ENCODE results near the gene VAC14. TPM values are rescaled to one million over a fixed set of nuclear protein-coding genes. Genes with fewer than 3 reads are reported as not detected.
A peak's percentile ranks its signal among the peaks of the same experiment; 100 is the strongest.

The VAC14 gene
- total and polyA plus RNA-seq, 8 donors: 14.9 to 90.6 (median 39.3) TPM

DNA sequence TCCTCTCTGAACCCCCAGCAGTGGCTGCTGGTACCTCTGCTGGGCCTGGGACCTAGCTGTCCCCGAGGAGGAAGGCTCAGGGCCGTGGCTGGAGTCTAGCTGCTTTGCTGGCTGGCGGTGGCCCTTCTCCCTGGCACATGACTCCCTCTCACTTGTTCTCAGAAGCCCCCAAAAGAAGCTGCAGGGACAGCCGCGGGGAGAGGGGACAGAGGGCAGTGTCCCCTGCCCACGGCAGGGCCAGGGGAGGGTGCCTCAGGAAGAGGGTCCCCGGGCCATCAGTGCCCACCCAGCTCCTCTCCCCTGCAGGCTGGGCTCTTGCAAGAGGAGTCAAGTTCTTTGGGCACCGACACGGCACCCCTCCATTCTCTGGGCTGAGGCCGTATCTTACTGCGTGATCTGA lies 46.6 kb downstream of the VAC14 start:
- WGBS, 5 donors: 82 to 94% (median 92%) methylated on average over 9 to 11 of the region's 11 CpGs
- H3K36me3 ChIP-seq: peaks cover 15 to 56% (median 49%) of the 10 kb centered on the region in 4 donors
- peaks cover 33 to 49% (median 45%) of the 10 kb centered on the region in 4 donors for H3K4me1 ChIP-seq
- intact Hi-C loops (cut with DNase I; ENCODE audit: low total_unique reads): no loop called here
- TF ChIP-seq POLR2A (IDR thresholded peaks at IDR 0.05) (no peak), EP300 (IDR thresholded peaks at IDR 0.05) (no peak), POLR2AphosphoS5 (IDR thresholded peaks at IDR 0.05) (no peak)
- TF ChIP-seq, protein P1, sequence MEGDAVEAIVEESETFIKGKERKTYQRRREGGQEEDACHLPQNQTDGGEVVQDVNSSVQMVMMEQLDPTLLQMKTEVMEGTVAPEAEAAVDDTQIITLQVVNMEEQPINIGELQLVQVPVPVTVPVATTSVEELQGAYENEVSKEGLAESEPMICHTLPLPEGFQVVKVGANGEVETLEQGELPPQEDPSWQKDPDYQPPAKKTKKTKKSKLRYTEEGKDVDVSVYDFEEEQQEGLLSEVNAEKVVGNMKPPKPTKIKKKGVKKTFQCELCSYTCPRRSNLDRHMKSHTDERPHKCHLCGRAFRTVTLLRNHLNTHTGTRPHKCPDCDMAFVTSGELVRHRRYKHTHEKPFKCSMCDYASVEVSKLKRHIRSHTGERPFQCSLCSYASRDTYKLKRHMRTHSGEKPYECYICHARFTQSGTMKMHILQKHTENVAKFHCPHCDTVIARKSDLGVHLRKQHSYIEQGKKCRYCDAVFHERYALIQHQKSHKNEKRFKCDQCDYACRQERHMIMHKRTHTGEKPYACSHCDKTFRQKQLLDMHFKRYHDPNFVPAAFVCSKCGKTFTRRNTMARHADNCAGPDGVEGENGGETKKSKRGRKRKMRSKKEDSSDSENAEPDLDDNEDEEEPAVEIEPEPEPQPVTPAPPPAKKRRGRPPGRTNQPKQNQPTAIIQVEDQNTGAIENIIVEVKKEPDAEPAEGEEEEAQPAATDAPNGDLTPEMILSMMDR (IDR thresholded peaks at IDR 0.05): no peak
- no peaks in the 10 kb centered on the region for H3K27me3 ChIP-seq
- no peaks in the 10 kb centered on the region for H3K9me3 ChIP-seq
- no peak overlapping the region for H3K4me3 ChIP-seq
- peak overlapping the region in 1 of 5 donors; percentile 92 for H3K27ac ChIP-seq
- no peak for DNase-seq

DNA sequence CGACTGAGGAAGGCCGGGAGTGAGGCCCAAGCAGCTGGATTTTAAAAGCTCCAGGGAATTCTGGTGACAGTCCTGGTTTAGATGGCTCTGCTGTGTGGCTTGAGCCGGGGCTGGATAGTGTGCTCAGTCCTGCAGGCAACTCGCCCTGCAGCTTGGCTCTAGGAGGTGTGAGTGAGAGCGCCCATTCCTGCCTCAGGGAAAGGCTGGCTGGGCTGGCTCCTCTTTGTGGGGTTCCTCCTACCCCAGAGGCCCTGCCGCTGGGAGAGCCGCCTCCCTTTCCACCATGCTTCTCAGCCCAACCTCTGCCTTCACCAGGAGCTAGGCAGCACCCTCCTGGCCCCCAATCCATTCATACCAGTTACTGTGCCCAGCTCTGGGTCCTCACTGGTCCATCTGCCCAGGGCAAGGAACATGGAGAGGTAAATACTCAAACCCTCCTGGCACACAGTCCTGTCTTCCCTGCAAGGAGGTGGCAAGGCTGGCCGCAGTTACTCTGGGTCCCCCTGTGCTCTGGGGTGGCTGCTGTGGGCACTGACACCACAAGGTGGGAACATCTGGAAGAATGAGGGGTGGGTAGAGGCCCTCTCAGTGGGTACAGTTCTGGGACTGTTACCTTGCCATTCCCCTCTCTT lies 47.1 kb downstream of the VAC14 start:
- no peak for DNase-seq
- Histone ChIP-seq H3K27ac (peak overlapping the region in 1 of 5 donors; percentile 92), H3K9me3 (no peaks in the 10 kb centered on the region), H3K4me1 (peaks cover 39 to 55% (median 51%) of the 10 kb centered on the region in 4 donors), H3K36me3 (peaks cover 15 to 50% (median 43%) of the 10 kb centered on the region in 4 donors), H3K27me3 (no peaks in the 10 kb centered on the region), H3K4me3 (no peak overlapping the region)
- WGBS, 5 donors: 86 to 92% (median 89%) methylated on average over 7 to 8 of the region's 8 CpGs
- no peak for TF ChIP-seq POLR2A (IDR thresholded peaks at IDR 0.05)
- TF ChIP-seq POLR2AphosphoS5 (IDR thresholded peaks at IDR 0.05): no peak
- intact Hi-C loops (cut with DNase I; ENCODE audit: low total_unique reads): no loop called here

DNA sequence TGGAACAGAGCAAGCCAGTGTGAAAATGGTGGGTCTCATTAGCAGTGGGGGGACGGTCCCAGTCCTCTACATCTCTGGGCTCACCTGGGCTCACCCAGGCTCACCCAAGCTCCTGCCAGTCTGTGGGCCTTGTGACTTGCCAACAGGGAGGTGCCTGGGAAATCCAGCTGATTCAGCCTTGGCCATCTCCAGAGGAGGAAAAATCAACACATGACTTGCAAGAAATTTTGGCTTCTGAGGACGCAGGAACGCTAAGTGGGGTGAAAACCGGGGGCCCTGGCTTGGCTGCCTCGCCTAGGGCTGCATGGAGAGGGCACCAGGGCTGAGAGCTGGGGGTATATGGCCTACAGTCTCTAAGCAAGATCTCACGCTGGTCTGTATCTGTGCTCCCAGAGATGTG lies 47.7 kb downstream of the VAC14 start:
- intact Hi-C loops (cut with DNase I; ENCODE audit: low total_unique reads): no loop called here
- Histone ChIP-seq H3K27ac (peak overlapping the region in 2 of 5 donors; percentile 87 to 92), H3K4me3 (no peak overlapping the region), H3K4me1 (peaks cover 45 to 61% (median 56%) of the 10 kb centered on the region in 4 donors), H3K36me3 (peaks cover 12 to 44% (median 37%) of the 10 kb centered on the region in 4 donors), H3K27me3 (no peaks in the 10 kb centered on the region), H3K9me3 (no peaks in the 10 kb centered on the region)
- TF ChIP-seq EP300 (IDR thresholded peaks at IDR 0.05): no peak
- no peak for TF ChIP-seq POLR2A (IDR thresholded peaks at IDR 0.05)
- TF ChIP-seq, protein P1 (IDR thresholded peaks at IDR 0.05): no peak
- TF ChIP-seq POLR2AphosphoS5 (IDR thresholded peaks at IDR 0.05): no peak
- no peak for DNase-seq
- WGBS, 5 donors: 62 to 72% (median 70%) methylated on average over 6 of the region's 6 CpGs

DNA sequence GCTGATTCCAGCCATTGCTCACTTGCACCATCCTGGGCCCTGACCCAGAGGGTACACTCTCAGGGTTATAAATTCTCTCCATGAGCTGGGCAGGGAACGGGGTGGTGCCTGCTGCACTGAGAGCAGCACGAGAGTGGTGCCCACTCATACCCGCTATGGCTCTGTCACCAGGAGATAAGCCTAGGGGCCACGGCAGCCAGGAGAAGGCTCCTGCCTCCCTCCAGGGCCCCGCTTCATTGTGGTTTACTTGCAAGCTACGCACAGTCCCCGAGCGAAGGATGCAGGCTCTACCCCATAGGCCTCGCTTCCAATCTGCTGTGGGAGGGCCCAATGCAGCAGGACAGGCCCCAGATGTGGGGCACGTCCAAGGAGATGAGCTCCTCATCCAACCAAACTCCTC lies 48.5 kb downstream of the VAC14 start:
- WGBS, 5 donors: 84 to 92% (median 89%) methylated on average over 2 to 10 of the region's 10 CpGs
- Histone ChIP-seq H3K9me3 (no peaks in the 10 kb centered on the region), H3K27me3 (no peaks in the 10 kb centered on the region), H3K27ac (peak overlapping the region; percentile 18 to 92 (median 88)), H3K36me3 (peaks cover 10 to 36% (median 29%) of the 10 kb centered on the region in 4 donors), H3K4me1 (peaks cover 53 to 69% (median 64%) of the 10 kb centered on the region in 4 donors), H3K4me3 (no peak overlapping the region)
- intact Hi-C loops (cut with DNase I; ENCODE audit: low total_unique reads): no loop called here
- TF ChIP-seq EP300 (IDR thresholded peaks at IDR 0.05): no peak
- no peak for DNase-seq

DNA sequence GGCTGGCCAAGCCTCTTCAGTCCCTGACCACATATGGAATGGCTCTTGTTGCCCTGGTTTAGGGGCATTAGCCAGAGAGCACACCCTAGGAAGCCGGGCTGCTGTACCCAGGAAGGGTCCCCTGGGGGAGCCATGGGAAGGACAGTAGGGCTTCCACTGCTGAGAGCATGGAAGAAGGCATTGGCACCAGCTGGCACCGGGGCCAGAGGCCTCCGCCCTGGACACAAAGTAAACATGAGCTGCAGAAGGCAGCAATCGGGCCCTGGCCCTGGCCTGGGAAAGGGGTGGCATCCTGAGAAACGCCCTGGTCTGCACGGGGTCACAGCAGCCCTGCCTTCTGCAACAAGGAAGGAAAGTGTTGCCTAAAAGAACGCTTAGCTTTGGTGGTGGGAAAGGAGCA lies 49.4 kb downstream of the VAC14 start:
- WGBS, 5 donors: 31 to 51% (median 43%) methylated on average over 7 of the region's 7 CpGs
- no peaks in the 10 kb centered on the region for H3K9me3 ChIP-seq
- H3K27ac ChIP-seq: peak overlapping the region; percentile 56 to 92 (median 88)
- intact Hi-C loops (cut with DNase I; ENCODE audit: low total_unique reads): no loop called here
- no peaks in the 10 kb centered on the region for H3K27me3 ChIP-seq
- peaks cover 2 to 28% (median 21%) of the 10 kb centered on the region in 4 donors for H3K36me3 ChIP-seq
- H3K4me3 ChIP-seq: no peak overlapping the region
- peaks cover 61 to 77% (median 73%) of the 10 kb centered on the region in 4 donors for H3K4me1 ChIP-seq
- TF ChIP-seq POLR2AphosphoS5 (IDR thresholded peaks at IDR 0.05): no peak
- TF ChIP-seq, protein P1 (IDR thresholded peaks at IDR 0.05): no peak
- no peak for TF ChIP-seq POLR2A (IDR thresholded peaks at IDR 0.05)
- TF ChIP-seq EP300 (IDR thresholded peaks at IDR 0.05): no peak
- DNase-seq: peak in 1 of 2 donors; percentile 55

Data from stomach (tissue), 9 donors.